HG02610 (cell line): Measurements from ENCODE around the gene TMEM175.
"Not testable (repeated sequence)": the region's sequence is repeated elsewhere in the genome, so short reads cannot be mapped to it uniquely, and the experiment has no call there.

Source experiments
- ATAC-seq: cut with Tn5 transposase; IDR thresholded peaks from one replicate; pipeline ENCODE4 v1.9.1; 2021; ENCODE audit warnings: mild to moderate bottlenecking, moderate library complexity; ENCODE audit not compliant: unreplicated experiment

TMEM175 gene

GRCh38 chr4:914531-914930 is 17.7 kb upstream of the TMEM175 start:
- ATAC-seq = no peak

- ATAC-seq = no peak
Observed at GRCh38 chr4:915041-915474, 17.2 kb upstream of the TMEM175 start.

- no peak for ATAC-seq
Observed at GRCh38 chr4:915595-915994, 16.7 kb upstream of the TMEM175 start.

GRCh38 chr4:917466-917865 is 14.8 kb upstream of the TMEM175 start:
- no peak for ATAC-seq

- ATAC-seq = no peak
Observed at GRCh38 chr4:917992-918391, 14.3 kb upstream of the TMEM175 start.

- ATAC-seq = not testable (repeated sequence)
Observed at GRCh38 chr4:918591-918990, 13.7 kb upstream of the TMEM175 start.

GRCh38 chr4:919004-919680 is 13.1 kb upstream of the TMEM175 start:
- not testable (repeated sequence) for ATAC-seq

- ATAC-seq = peak; percentile 37
Observed at GRCh38 chr4:921830-922331, 10.4 kb upstream of the TMEM175 start.

GRCh38 chr4:924107-925096 is 7.9 kb upstream of the TMEM175 start:
- ATAC-seq = peak; percentile 57

GRCh38 chr4:925171-925570 is 7.1 kb upstream of the TMEM175 start:
- ATAC-seq = no peak

GRCh38 chr4:925771-926500 is 6.3 kb upstream of the TMEM175 start:
- no peak for ATAC-seq

GRCh38 chr4:926538-926937 is 5.7 kb upstream of the TMEM175 start:
- ATAC-seq = no peak

GRCh38 chr4:927566-927965 is 4.7 kb upstream of the TMEM175 start:
- ATAC-seq = not testable (repeated sequence)

GRCh38 chr4:929096-929765 is 3.0 kb upstream of the TMEM175 start:
- ATAC-seq = no peak

GRCh38 chr4:930028-930551 is 2.2 kb upstream of the TMEM175 start:
- ATAC-seq = no peak

- no peak for ATAC-seq
Observed at GRCh38 chr4:930827-931193, 1.4 kb upstream of the TMEM175 start.

- peak; percentile 10 for ATAC-seq
Observed at GRCh38 chr4:931194-931959, 883 bp upstream of the TMEM175 start.

- no peak for ATAC-seq
Observed at GRCh38 chr4:932713-933070, 432 bp downstream of the TMEM175 start.

- not testable (repeated sequence) for ATAC-seq
Observed at GRCh38 chr4:939508-939907, 7.2 kb downstream of the TMEM175 start.
